Left ventricle myocardium inferior (tissue), 1 donor: ENCODE data around the gene TRIOBP. TPM values are rescaled to one million over a fixed set of nuclear protein-coding genes. Genes with fewer than 3 reads are reported as not detected.

Source experiments
- DNase-seq: peaks from one replicate; pipeline ENCODE4 v3.0.0-alpha.2; 2020
- H3K27ac ChIP-seq: fragments of 200-600 bp; replicated peaks from 2 replicates; pipeline ENCODE4 v1.8.0; 2021
- H3K27me3 ChIP-seq: fragments of 200-600 bp; 2 replicates; pipeline ENCODE4 v1.8.0; 2021; ENCODE audit warnings: low read depth
- H3K36me3 ChIP-seq: fragments of 200-600 bp; 2 replicates; pipeline ENCODE4 v1.8.0; 2021
- H3K4me1 ChIP-seq: fragments of 200-600 bp; 2 replicates; pipeline ENCODE4 v1.8.0; 2021
- H3K4me3 ChIP-seq: fragments of 200-600 bp; 2 replicates; pipeline ENCODE4 v1.8.0; 2021; ENCODE audit warnings: mild to moderate bottlenecking, moderate library complexity
- H3K9me3 ChIP-seq: fragments of 200-600 bp; replicated peaks from 2 replicates; pipeline ENCODE4 v1.8.0; 2021
- intact Hi-C: fragments of 100-400 bp; cut with micrococcal nuclease; formaldehyde crosslinking; loops from one replicate; pipeline ENCODE4 v1.11.0; 2022
- total RNA-seq: library from RNA; stranded (reverse); fragmentation: NEBNext Ultra II Directional; extraction: Animal tissue kit (Norgen Biotek cat#: 25700); gene quantifications from one replicate; pipeline ENCODE4 v1.2.1, GENCODE V29; 2021
- TF ChIP-seq, protein P1 (sequence below): fragments of 200-600 bp; IDR thresholded peaks from 2 replicates; pipeline ENCODE4 v1.8.0; 2021; ENCODE audit warnings: antibody characterized with exemption, mild to moderate bottlenecking, borderline replicate concordance
- donor health status: DM: no; HTN: yes; CAD: no; lungs with severe emphysema.

TRIOBP gene
- total RNA-seq, 1 donor from 2014 or later = 86.5 TPM

DNA sequence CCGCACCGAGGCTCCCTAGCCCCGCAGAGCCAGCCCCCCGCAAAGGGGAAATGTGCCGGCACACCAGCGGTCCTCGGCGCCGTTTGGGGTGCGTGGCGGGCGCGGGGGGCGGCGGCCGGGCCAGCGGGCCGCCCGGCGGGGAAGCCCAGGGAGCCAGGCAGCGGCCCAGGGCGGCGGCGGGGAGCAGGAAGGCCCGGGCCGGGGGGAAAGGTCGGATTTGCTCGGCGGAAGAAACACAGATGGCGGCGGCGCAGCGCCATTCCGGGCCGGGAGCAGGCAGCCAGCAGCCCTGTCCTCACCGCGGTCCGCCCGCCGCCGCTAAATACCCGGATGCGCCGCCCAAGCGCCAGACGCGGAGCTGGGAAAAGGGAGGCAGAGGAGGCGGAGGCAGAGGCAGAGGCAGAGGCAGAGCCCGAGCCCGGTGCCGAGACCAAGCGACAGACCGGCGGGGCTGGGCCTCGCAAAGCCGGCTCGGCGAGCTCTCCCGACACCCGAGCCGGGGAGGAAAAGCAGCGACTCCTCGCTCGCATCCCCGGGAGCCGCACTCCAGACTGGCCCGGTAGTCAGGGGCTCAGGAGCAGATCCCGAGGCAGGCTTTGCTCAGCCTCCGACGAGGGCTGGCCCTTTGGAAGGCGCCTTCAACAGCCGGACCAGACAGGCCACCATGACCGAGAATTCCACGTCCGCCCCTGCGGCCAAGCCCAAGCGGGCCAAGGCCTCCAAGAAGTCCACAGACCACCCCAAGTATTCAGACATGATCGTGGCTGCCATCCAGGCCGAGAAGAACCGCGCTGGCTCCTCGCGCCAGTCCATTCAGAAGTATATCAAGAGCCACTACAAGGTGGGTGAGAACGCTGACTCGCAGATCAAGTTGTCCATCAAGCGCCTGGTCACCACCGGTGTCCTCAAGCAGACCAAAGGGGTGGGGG is 108.3 kb downstream of the TRIOBP start:
- Histone ChIP-seq H3K36me3 (no peaks in the 10 kb centered on the region), H3K4me3 (peak overlapping the region; percentile 79), H3K4me1 (peaks cover 64% of the 10 kb centered on the region), H3K9me3 (no peaks in the 10 kb centered on the region), H3K27ac (peak overlapping the region; percentile 93), H3K27me3 (no peaks in the 10 kb centered on the region)
- intact Hi-C loops = no loop called here
- peak; percentile 92 for DNase-seq
- TF ChIP-seq, protein P1, sequence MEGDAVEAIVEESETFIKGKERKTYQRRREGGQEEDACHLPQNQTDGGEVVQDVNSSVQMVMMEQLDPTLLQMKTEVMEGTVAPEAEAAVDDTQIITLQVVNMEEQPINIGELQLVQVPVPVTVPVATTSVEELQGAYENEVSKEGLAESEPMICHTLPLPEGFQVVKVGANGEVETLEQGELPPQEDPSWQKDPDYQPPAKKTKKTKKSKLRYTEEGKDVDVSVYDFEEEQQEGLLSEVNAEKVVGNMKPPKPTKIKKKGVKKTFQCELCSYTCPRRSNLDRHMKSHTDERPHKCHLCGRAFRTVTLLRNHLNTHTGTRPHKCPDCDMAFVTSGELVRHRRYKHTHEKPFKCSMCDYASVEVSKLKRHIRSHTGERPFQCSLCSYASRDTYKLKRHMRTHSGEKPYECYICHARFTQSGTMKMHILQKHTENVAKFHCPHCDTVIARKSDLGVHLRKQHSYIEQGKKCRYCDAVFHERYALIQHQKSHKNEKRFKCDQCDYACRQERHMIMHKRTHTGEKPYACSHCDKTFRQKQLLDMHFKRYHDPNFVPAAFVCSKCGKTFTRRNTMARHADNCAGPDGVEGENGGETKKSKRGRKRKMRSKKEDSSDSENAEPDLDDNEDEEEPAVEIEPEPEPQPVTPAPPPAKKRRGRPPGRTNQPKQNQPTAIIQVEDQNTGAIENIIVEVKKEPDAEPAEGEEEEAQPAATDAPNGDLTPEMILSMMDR = no peak

DNA sequence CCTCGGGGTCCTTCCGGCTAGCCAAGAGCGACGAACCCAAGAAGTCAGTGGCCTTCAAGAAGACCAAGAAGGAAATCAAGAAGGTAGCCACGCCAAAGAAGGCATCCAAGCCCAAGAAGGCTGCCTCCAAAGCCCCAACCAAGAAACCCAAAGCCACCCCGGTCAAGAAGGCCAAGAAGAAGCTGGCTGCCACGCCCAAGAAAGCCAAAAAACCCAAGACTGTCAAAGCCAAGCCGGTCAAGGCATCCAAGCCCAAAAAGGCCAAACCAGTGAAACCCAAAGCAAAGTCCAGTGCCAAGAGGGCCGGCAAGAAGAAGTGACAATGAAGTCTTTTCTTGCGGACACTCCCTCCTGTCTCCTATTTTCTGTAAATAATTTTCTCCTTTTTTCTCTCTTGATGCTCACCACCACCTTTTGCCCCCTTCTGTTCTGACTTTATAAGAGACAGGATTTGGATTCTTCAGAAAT is 109.0 kb downstream of the TRIOBP start:
- Histone ChIP-seq H3K36me3 (no peaks in the 10 kb centered on the region), H3K4me3 (peak overlapping the region; percentile 79), H3K27ac (peak overlapping the region; percentile 93), H3K27me3 (no peaks in the 10 kb centered on the region), H3K9me3 (no peaks in the 10 kb centered on the region), H3K4me1 (peaks cover 64% of the 10 kb centered on the region)
- DNase-seq = no peak
- TF ChIP-seq, protein P1 = no peak
- intact Hi-C loops = no loop called here

DNA sequence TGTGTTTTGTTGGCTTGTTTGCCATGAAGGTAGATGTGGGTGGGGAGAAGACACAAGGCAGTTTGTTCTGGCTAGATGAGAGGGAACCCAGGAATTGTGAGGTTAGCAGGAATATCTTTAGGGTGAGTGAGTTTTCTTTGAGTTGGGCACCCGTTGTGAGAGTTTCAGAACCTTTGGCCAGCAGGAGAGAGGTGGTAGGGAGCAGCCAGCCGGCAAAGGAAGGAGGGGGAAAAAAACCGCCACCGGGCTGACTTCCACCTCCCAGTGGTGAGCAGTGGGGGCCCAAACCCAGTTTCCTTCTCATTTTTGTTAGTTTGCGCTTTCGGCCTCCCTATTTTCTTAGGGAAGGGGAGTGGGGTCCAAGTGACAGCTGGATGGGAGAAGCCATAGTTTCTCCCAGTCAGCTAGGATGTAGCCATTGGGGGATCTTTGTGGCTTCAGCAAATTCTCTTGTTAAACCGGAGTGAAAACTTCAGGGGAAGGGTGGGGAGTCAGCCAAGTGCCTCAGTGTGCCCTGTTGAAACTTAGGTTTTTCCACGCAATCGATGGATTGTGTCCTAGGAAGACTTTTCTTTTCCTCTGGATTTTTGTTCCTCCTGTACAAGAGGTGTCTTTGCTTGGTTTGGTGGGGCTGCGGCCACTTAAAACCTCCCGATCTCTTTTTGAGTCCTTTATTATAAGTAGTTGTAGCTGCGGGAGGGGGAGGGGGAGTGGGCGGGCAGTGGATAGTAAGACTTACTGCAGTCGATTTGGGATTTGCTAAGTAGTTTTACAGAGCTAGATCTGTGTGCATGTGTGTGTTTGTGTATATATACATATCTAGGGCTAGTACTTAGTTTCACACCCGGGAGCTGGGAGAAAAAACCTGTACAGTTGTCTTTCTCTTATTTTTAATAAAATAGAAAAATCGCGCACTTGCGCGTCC is 109.8 kb downstream of the TRIOBP start:
- Histone ChIP-seq H3K4me3 (peak overlapping the region; percentile 79), H3K36me3 (no peaks in the 10 kb centered on the region), H3K27ac (peak overlapping the region; percentile 93), H3K27me3 (no peaks in the 10 kb centered on the region), H3K9me3 (no peaks in the 10 kb centered on the region), H3K4me1 (peaks cover 64% of the 10 kb centered on the region)
- intact Hi-C loops = no loop called here
- no peak for DNase-seq
- TF ChIP-seq, protein P1 = peak; percentile 7

DNA sequence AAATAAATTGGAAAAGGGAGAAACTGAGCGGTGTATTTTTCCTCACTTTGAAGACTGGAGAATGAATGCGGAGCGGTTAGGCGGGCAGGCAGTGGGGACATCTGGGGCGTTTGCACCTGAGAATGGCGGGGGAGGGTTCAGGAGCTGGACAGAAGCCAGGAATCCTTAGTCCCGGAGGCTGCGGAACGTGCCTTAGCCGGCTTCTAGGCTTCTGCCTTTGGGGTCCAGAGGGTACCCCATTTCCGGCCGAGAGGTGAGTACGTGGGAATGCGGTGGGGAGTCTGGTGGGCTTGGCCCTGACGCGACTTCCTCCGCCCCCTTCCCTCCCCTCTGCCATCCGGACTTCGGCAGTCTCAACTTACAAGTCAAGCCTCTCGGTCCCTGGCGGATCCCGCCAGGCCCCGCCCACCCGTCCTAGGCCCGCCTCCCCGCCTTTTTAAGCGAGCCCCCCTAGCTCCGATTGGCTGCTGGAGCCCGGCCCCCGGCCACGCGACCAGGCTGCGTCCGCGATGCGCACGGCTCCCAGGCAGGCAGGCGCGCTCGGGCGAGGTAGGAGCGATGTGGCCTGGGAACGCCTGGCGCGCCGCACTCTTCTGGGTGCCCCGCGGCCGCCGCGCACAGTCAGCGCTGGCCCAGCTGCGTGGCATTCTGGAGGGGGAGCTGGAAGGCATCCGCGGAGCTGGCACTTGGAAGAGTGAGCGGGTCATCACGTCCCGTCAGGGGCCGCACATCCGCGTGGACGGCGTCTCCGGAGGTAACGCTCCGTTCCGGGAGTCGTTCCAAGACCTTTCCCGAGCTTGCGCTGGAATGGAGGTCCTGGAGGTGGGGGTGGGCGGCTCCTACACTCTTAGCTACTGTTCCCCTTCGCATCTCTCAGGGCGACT is 110.8 kb downstream of the TRIOBP start, which contains the start of gene GCAT:
Gene GCAT, plus strand, starts transcription at position 525 of the 884 bp plus-strand sequence. Its CDS starts 34 bp downstream, at position 559.
- intact Hi-C loops = no loop called here
- TF ChIP-seq, protein P1 = no peak
- peaks cover 55% of the 10 kb centered on the region for H3K4me1 ChIP-seq

More for the DNA sequence above, 110.8 kb downstream of the TRIOBP start, which contains the start of gene GCAT:
- Histone ChIP-seq H3K27ac (peak within 1 kb of the TSS; percentile 93), H3K36me3 (no peaks in the 10 kb centered on the region), H3K9me3 (no peaks in the 10 kb centered on the region), H3K27me3 (no peaks in the 10 kb centered on the region), H3K4me3 (peak within 1 kb of the TSS; percentile 79)
- peak; percentile 97 for DNase-seq
